Measurements from ENCODE around the gene C1orf167.

Gene C1orf167

DNA sequence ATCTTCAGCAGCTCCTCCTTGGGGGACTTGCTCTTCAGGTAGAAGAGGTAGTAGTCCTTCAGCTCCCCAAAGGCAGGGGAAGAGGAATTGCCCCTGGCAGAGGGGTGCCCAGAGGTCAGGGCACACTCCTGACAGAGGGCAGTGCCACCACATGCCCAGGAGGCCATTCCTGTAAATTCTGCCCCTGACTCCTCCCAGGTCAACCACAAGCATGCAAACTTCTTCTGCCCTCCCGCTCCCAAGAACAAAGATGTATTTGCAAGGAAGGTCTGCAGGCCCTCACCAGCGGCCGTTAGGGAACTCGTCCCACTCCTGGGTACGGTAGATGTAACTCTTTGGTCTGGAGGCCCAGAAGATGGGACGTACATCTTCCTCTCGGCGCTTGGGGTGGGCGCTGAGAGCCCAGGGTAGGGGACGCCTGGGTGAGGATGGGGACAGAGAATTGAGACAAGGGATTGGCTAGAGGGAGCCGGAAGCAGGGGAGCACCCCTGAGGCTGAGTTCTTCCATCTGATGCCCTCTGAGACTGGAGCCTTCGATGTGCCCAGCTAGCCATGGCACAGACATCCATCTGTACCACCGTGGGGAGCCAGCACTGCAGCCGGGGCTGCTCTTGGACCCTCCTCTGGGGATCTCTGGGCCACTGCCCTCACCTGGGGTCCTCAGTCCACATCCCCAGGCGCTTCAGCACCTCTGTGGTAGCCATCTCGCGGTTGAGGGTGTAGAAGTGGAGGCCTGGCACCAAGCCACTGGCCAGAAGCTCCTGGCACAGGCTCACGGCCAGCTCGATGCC lies 32.6 kb downstream of the C1orf167 start:
- no peak for TF ChIP-seq CTCF (IDR thresholded peaks at IDR 0.05; ENCODE audit: control insufficient read depth, extremely low read depth, insufficient read depth)
- DNase-seq (ENCODE audit: low read depth): no peak
- H3K4me3 ChIP-seq (ENCODE audit: low read depth, low read length): no peak overlapping the region

- DNase-seq (ENCODE audit: low read depth): no peak
- no peak for TF ChIP-seq CTCF (IDR thresholded peaks at IDR 0.05; ENCODE audit: control insufficient read depth, extremely low read depth, insufficient read depth)
- no peak overlapping the region for H3K4me3 ChIP-seq (ENCODE audit: low read depth, low read length)
These were observed 33.4 kb downstream of the C1orf167 start for GRCh38 chr1:11795238-11795890.

DNA sequence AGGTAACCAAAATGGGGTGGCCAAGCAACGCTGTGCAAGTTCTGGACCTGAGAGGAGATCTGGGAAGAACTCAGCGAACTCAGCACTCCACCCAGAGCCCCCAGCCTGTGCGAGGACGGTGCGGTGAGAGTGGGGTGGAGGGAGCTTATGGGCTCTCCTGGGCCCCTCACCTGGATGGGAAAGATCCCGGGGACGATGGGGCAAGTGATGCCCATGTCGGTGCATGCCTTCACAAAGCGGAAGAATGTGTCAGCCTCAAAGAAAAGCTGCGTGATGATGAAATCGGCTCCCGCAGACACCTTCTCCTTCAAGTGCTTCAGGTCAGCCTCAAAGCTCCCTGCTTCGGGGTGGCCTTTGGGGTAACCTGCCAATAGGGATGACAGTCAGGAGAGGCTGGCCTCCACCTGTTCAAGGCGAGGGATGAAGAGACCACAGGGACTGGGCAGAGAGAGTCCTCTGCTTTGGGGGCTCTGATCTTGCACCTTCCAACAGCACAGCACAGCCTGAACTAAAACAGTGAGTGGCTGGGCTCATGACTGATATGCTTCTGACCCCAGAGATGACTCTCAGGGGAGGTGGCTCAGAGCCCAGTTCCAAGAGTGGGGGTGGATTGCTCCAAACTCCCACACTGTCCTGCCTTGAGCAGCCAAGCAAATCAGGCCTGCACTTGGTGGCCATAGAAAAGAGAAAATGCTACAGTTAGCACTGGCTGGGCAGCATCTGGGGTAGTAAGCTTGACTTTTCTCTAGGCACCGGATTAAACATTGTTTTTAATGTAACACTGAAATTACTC lies 34.2 kb downstream of the C1orf167 start:
- H3K4me3 ChIP-seq (ENCODE audit: low read depth, low read length): no peak overlapping the region
- TF ChIP-seq CTCF (IDR thresholded peaks at IDR 0.05; ENCODE audit: control insufficient read depth, extremely low read depth, insufficient read depth): no peak
- no peak for DNase-seq (ENCODE audit: low read depth)

GRCh38 chr1:11797525-11798216 lies 35.7 kb downstream of the C1orf167 start:
- H3K4me3 ChIP-seq (ENCODE audit: low read depth, low read length): no peak overlapping the region
- no peak for DNase-seq (ENCODE audit: low read depth)
- TF ChIP-seq CTCF (IDR thresholded peaks at IDR 0.05; ENCODE audit: control insufficient read depth, extremely low read depth, insufficient read depth): no peak

DNA sequence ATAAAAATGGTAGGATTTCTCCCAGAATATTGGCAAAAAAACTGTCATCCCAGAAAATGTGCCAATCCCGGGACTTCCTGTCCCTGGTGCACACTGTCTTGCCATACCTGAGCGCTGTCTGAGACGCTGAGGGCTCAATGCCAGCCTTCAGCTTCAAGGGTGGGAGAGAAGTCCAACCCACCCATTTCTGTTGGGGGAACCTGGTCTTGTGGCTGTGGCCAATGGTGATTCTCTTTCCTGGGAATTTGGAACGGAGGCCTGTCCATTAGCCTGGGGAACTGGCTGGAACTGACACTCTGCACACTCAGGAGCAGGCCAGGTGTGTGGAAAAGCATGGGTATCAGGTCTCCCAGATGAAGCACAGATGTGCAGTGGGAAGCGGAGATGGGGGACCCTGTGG lies 37.1 kb downstream of the C1orf167 start:
- TF ChIP-seq CTCF (IDR thresholded peaks at IDR 0.05; ENCODE audit: control insufficient read depth, extremely low read depth, insufficient read depth): no peak
- no peak overlapping the region for H3K4me3 ChIP-seq (ENCODE audit: low read depth, low read length)
- no peak for DNase-seq (ENCODE audit: low read depth)

DNA sequence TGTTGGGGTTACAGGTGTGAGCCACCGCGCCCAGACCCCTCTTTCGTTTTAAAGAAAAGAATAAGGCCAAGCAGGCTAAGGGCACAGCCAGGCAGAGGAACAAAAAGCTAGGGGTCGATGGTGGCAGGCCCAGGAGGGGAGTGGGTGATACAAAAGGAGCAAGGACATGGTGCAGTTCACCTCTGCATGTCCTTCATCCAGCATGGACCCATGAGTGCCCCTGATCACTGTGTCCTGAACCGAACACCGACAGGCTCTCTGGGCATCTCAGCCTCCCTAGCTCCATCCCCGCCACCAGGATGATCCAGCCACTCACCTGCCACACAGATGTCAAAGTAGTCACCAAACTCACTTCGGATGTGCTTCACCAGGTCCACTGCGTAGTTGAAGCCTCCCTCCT lies 37.9 kb downstream of the C1orf167 start:
- no peak for TF ChIP-seq CTCF (IDR thresholded peaks at IDR 0.05; ENCODE audit: control insufficient read depth, extremely low read depth, insufficient read depth)
- DNase-seq (ENCODE audit: low read depth): no peak
- H3K4me3 ChIP-seq (ENCODE audit: low read depth, low read length): no peak overlapping the region
